Measurements from ENCODE around the gene NECTIN1.

DNA sequence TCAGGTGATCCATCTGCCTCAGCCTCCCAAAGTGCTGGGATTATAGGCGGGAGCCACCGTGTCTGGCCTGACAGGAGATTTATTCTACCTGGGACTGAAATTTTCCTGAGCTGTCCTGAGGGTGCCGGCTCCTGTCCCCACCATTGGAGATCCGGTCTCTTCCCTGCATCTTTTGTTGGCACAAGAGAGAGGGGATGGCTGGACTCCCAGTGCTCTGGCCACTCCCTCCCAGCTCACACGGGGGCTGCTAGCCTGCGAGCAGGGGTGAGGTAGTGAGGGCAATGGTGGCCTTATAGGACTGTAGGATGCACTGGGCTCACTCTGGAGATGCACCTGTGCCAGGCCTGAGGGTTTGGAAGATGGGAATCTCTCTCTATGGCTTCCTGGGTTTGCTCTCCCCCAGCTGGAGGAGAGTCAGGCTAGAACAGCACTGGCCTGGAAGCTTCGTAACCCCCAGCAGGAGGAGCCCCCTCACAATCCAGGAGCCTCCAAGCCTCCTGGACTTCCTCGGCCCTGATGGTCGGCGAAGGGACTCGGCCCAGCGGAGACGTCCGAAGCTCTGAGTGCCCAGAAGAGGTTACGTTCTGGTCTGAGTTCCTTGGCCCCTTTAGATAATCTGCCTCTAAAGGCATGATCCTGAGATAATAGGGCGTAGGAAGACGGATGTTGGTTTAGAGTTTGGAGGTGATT is 106.4 kb downstream of the NECTIN1 start:
- no peak for TF ChIP-seq CTCF (conservative IDR thresholded peaks at IDR 0.05 in 1 of 2, IDR thresholded peaks at IDR 0.05 in 1 of 2; ENCODE audit: extremely low read depth in 1 of 2, insufficient read depth in 1 of 2, low read depth in 1 of 2, low read length in 2 of 2)
- TF ChIP-seq EZH2 (IDR thresholded peaks at IDR 0.05; ENCODE audit: borderline replicate concordance, low read length) = no peak
